ENCODE data around the gene SLC24A1. TPM values are rescaled to one million over a fixed set of nuclear protein-coding genes. Genes with fewer than 3 reads are reported as not detected.

Gene SLC24A1
- total RNA-seq, 2 experiments from 2014 or later, result 4.8 to 21.6 TPM

DNA sequence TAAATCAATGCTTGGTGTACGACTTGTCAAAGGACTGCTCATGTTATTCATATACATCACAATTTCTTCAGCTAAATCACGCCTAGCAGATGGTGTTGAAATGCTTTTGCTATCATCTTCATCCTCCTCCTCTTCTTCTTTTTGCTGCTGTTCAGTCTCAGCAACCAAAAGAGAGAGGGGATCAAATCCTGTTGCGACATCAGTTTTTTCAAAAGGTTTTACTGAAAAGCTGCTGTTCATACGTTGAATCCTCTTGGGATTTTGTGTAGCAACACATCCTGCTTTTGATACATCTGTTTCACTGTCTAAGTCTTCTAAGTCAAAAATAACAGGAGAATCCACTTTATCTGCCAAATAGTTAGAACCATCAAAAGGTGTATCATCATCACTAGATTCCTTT lies 69.0 kb downstream of the SLC24A1 start:
- POLR2A ChIA-PET, result interaction anchor here (0.5 to 0.6 kb wide), 3 partner anchors 30 to 1142 kb away, joined by 3 read pairs; no protein-coding TSS in a partner anchor
- Histone ChIP-seq H3K4me3 (ENCODE audit: low read depth, low read length, poor library complexity, severe bottlenecking) (no peak overlapping the region), H3K4me2 (ENCODE audit: low read length) (no peak overlapping the region), H3K4me1 (ENCODE audit: insufficient read depth, low read length, poor library complexity, severe bottlenecking) (no peaks in the 10 kb centered on the region), H3K9me3 (ENCODE audit: low read length) (peaks cover 6% of the 10 kb centered on the region; the same call in 1 of the 2 replicates), H3K36me3 (ENCODE audit: insufficient read depth, low read length) (peaks cover 94% of the 10 kb centered on the region), H3K9me2 (ENCODE audit: insufficient read depth, low read length) (no peaks in the 10 kb centered on the region), H2AFZ (ENCODE audit: low read length) (no peak overlapping the region), H3K27ac (ENCODE audit: low read depth, low read length, poor library complexity, severe bottlenecking) (no peak overlapping the region), H4K20me1 (ENCODE audit: insufficient read depth, low read length) (no peaks in the 10 kb centered on the region), H3K79me2 (ENCODE audit: insufficient read depth, low read depth, low read length) (no peaks in the 10 kb centered on the region)
- CTCF ChIA-PET (ENCODE audit: unreplicated experiment), result no interaction called here
- TF ChIP-seq, protein P1, sequence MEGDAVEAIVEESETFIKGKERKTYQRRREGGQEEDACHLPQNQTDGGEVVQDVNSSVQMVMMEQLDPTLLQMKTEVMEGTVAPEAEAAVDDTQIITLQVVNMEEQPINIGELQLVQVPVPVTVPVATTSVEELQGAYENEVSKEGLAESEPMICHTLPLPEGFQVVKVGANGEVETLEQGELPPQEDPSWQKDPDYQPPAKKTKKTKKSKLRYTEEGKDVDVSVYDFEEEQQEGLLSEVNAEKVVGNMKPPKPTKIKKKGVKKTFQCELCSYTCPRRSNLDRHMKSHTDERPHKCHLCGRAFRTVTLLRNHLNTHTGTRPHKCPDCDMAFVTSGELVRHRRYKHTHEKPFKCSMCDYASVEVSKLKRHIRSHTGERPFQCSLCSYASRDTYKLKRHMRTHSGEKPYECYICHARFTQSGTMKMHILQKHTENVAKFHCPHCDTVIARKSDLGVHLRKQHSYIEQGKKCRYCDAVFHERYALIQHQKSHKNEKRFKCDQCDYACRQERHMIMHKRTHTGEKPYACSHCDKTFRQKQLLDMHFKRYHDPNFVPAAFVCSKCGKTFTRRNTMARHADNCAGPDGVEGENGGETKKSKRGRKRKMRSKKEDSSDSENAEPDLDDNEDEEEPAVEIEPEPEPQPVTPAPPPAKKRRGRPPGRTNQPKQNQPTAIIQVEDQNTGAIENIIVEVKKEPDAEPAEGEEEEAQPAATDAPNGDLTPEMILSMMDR (conservative IDR thresholded peaks at IDR 0.05; ENCODE audit: low read length), result no peak
- TF ChIP-seq EZH2phosphoT487 (IDR thresholded peaks at IDR 0.05; ENCODE audit: borderline replicate concordance, low read depth, low read length), result no peak
- intact Hi-C loops (cut with micrococcal nuclease; ENCODE audit: unreplicated experiment), result no loop called here
- TSS peak; percentile 25 for BruUV-seq (replicated peaks)
- no peak for DNase-seq (ENCODE audit: low spot score)

DNA sequence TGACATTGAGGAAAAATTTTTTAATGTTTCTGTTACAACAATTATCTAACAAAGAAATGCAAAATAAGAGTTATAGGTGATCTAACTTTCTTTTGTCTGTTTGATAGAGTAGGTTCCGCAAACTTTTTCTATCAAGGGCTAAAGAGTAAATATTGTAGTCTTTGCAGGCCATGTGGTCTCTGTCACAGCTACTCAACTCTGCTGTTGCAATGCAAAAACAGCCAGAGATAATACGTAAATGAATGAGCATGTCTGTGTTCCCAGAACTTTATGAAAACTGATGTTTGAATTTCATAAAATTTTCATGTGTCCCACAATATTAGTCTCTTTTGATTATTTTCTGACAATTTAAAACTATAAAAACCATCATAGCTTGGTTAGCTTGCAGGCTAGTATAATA lies 73.3 kb downstream of the SLC24A1 start:
- no peaks in the 10 kb centered on the region for H3K9me2 ChIP-seq (ENCODE audit: insufficient read depth, low read length)
- H3K9me3 ChIP-seq (ENCODE audit: low read length), result no peaks in the 10 kb centered on the region
- no peak for TF ChIP-seq EZH2phosphoT487 (IDR thresholded peaks at IDR 0.05; ENCODE audit: borderline replicate concordance, low read depth, low read length)
- TF ChIP-seq, protein P1 (conservative IDR thresholded peaks at IDR 0.05; ENCODE audit: low read length), result no peak
- H3K4me2 ChIP-seq (ENCODE audit: low read length), result no peak overlapping the region
- DNase-seq (ENCODE audit: low spot score), result no peak
- intact Hi-C loops (cut with micrococcal nuclease; ENCODE audit: unreplicated experiment), result no loop called here
- H3K27ac ChIP-seq (ENCODE audit: low read depth, low read length, poor library complexity, severe bottlenecking), result no peak overlapping the region
- peaks cover 77% of the 10 kb centered on the region for H3K36me3 ChIP-seq (ENCODE audit: insufficient read depth, low read length)
- no peaks in the 10 kb centered on the region for H3K79me2 ChIP-seq (ENCODE audit: insufficient read depth, low read depth, low read length)
- ChIA-PET POLR2A (no interaction called here), CTCF (ENCODE audit: unreplicated experiment) (no interaction called here)
- no peak overlapping the region for H3K4me3 ChIP-seq (ENCODE audit: low read depth, low read length, poor library complexity, severe bottlenecking)
- H2AFZ ChIP-seq (ENCODE audit: low read length), result no peak overlapping the region
- no TSS peak for BruUV-seq (replicated peaks)
- no peaks in the 10 kb centered on the region for H4K20me1 ChIP-seq (ENCODE audit: insufficient read depth, low read length)
- no peaks in the 10 kb centered on the region for H3K4me1 ChIP-seq (ENCODE audit: insufficient read depth, low read length, poor library complexity, severe bottlenecking)

Small RNA genes within 50 kb of the gene (small RNA-seq; reads per million reads assigned to genes)
- 0.89 reads per million, percentile 41 among the genes with 10 or more reads in this experiment for gene SNORD13E

Other genes with a start within 250 kb of the SLC24A1 start
- not detected in 2 replicates for gene IGDCC3, start 243.9 kb upstream of the SLC24A1 start, total RNA-seq (2014; rRNA removed; shearing (Covaris generic))
- not detected in 2 replicates for gene IGDCC3, start 243.9 kb upstream of the SLC24A1 start, total RNA-seq (2022)
- gene IGDCC4, start 199.0 kb upstream of the SLC24A1 start, total RNA-seq (2014; rRNA removed; shearing (Covaris generic)), result not detected in 2 replicates
- 0.19 and 0.20 TPM in 2 replicates for gene IGDCC4, start 199.0 kb upstream of the SLC24A1 start, total RNA-seq (2022)
- gene DPP8, start 104.2 kb upstream of the SLC24A1 start, total RNA-seq (2014; rRNA removed; shearing (Covaris generic)), result 43.0 and 47.8 TPM in 2 replicates
- gene DPP8, start 104.2 kb upstream of the SLC24A1 start, total RNA-seq (2022), result 52.1 and 52.3 TPM in 2 replicates
- 29.2 and 34.7 TPM in 2 replicates for gene HACD3, start 91.5 kb upstream of the SLC24A1 start, total RNA-seq (2014; rRNA removed; shearing (Covaris generic))
- 50.5 and 55.3 TPM in 2 replicates for gene HACD3, start 91.5 kb upstream of the SLC24A1 start, total RNA-seq (2022)
- 28.1 and 46.7 TPM in 2 replicates for gene INTS14, start 10.8 kb upstream of the SLC24A1 start, total RNA-seq (2014; rRNA removed; shearing (Covaris generic))
- gene INTS14, start 10.8 kb upstream of the SLC24A1 start, total RNA-seq (2022), result 45.8 and 46.0 TPM in 2 replicates
- 42.7 and 47.9 TPM in 2 replicates for gene DENND4A, start 170.4 kb downstream of the SLC24A1 start, total RNA-seq (2014; rRNA removed; shearing (Covaris generic))
- 86.5 and 96.3 TPM in 2 replicates for gene DENND4A, start 170.4 kb downstream of the SLC24A1 start, total RNA-seq (2022)
- gene RAB11A, start 247.6 kb downstream of the SLC24A1 start, total RNA-seq (2014; rRNA removed; shearing (Covaris generic)), result 116 and 130 TPM in 2 replicates
- 196 and 197 TPM in 2 replicates for gene RAB11A, start 247.6 kb downstream of the SLC24A1 start, total RNA-seq (2022)